Tongue (tissue), 2 donors: ENCODE results near the gene TMEM140. TPM values are rescaled to one million over a fixed set of nuclear protein-coding genes. Genes with fewer than 3 reads are reported as not detected.
"Not testable (repeated sequence)": the region's sequence is repeated elsewhere in the genome, so short reads cannot be mapped to it uniquely, and the experiment has no call there.

ENCODE experiments used
- DNase-seq: peaks from one replicate; pipeline ENCODE4 v3.0.0-alpha.2; 2015
- total RNA-seq: library from RNA; depleted of rRNA; stranded (reverse); fragments of >200 nt; gene quantifications from one replicate; pipeline ENCODE4 v1.2.3, GENCODE V29; 2014

TMEM140 gene
- total RNA-seq, 1 donor from 2014 or later: 4.0 TPM

- no peak for DNase-seq
These were observed 47.3 kb downstream of the TMEM140 start for GRCh38 chr7:135195156-135195555.

- DNase-seq: no peak
These were observed 48.2 kb downstream of the TMEM140 start for GRCh38 chr7:135195968-135196629.

- no peak for DNase-seq
These were observed 49.5 kb downstream of the TMEM140 start for GRCh38 chr7:135197343-135197742.

GRCh38 chr7:135197906-135198655 is 50.2 kb downstream of the TMEM140 start:
- no peak for DNase-seq

GRCh38 chr7:135199439-135199838 is 51.6 kb downstream of the TMEM140 start:
- DNase-seq: no peak

- no peak for DNase-seq
These were observed 53.0 kb downstream of the TMEM140 start for GRCh38 chr7:135200821-135201331.

- DNase-seq: no peak
These were observed 53.5 kb downstream of the TMEM140 start for GRCh38 chr7:135201350-135201749.

- DNase-seq: no peak
These were observed 56.5 kb downstream of the TMEM140 start for GRCh38 chr7:135204341-135204749.

- no peak for DNase-seq
These were observed 57.0 kb downstream of the TMEM140 start for GRCh38 chr7:135204876-135205275.

- DNase-seq: no peak
These were observed 58.0 kb downstream of the TMEM140 start for GRCh38 chr7:135205850-135206249.

GRCh38 chr7:135206941-135207391 is 59.1 kb downstream of the TMEM140 start:
- DNase-seq: no peak

GRCh38 chr7:135207406-135208101 is 59.7 kb downstream of the TMEM140 start:
- no peak for DNase-seq

- DNase-seq: no peak
These were observed 60.4 kb downstream of the TMEM140 start for GRCh38 chr7:135208102-135208793.

- no peak for DNase-seq
These were observed 61.5 kb downstream of the TMEM140 start for GRCh38 chr7:135209225-135209834.

GRCh38 chr7:135210888-135211178 is 63.0 kb downstream of the TMEM140 start:
- DNase-seq: peak; percentile 65

- peak; percentile 97 for DNase-seq
These were observed 63.5 kb downstream of the TMEM140 start, which contains the start of gene WDR91 for GRCh38 chr7:135211179-135211945. TSS of gene WDR91 (minus strand) at chr7:135211526. CDS start at chr7:135211502, 24 bp downstream.

GRCh38 chr7:135211946-135212685 is 64.2 kb downstream of the TMEM140 start:
- not testable (repeated sequence) for DNase-seq

- DNase-seq: no peak
These were observed 66.0 kb downstream of the TMEM140 start for GRCh38 chr7:135213831-135214230.

- DNase-seq: no peak
These were observed 67.3 kb downstream of the TMEM140 start for GRCh38 chr7:135215180-135215579.

- no peak for DNase-seq
These were observed 67.8 kb downstream of the TMEM140 start for GRCh38 chr7:135215698-135216097.
